Upper lobe of left lung (tissue), 4 donors: ENCODE results near the gene PDE6G.

Source experiments
- POLR2A ChIP-seq, 4 donors: fragments of 450-650 bp; IDR thresholded peaks; one replicate each; pipeline ENCODE4 v1.5.1; 2016 to 2017; ENCODE audit warnings: antibody characterized with exemption in 4 of 4, mild to moderate bottlenecking in 2 of 4
- POLR2AphosphoS5 ChIP-seq, 2 donors: sonication (generic); formaldehyde crosslinking; IDR thresholded peaks; one replicate each; pipeline ENCODE4 v1.5.1; 2017; ENCODE audit warnings: antibody characterized with exemption in 2 of 2
- TF ChIP-seq, protein P1 (sequence below), 6 experiments: fragments of 450-650 bp in 4 of 6; fragments of 200-600 bp in 2 of 6; sonication (generic) in 2 of 6; IDR thresholded peaks; one replicate each; pipeline ENCODE4 v1.5.1; 2016 to 2019; ENCODE audit warnings: antibody characterized with exemption in 6 of 6

DNA sequence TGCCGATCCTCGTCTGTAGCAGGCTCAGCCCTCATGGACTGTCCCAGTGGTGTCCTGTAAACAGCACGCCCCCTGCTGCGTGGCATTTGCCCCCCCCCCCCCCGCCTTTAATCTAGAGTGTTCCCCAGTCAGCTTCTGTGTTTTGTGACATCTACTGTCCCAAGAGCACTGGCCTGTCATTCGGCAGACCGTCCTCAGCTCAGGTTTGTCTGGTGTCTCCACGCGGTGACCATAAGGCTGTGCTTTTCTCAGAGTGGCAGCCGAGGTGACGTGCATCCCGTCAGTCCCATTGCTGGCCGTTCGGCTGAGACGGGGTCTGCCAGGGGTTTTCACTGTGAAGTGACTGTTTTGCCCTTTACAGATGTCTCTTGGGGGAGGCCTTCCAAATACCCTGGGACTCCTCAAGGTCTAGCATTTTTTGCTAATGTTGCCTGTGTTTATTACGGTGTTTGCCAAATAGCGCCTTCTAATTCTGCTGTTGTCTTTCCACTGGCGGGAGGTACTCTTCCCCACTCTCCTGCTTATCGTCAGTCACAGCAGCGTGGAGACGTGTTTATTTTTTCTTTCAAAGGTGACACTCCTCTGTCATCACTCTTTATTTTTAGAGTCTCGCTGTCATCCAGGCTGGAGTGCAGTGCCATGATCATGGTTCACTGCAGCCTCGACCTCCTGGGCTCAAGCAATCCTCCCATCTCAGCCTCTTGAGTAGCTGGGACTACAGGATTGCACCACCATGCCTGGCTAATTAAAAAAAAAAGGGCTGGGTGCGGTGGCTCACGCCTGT lies 41.1 kb upstream of the PDE6G start:
- no peak for TF ChIP-seq POLR2A (IDR thresholded peaks at IDR 0.05)
- TF ChIP-seq, protein P1, sequence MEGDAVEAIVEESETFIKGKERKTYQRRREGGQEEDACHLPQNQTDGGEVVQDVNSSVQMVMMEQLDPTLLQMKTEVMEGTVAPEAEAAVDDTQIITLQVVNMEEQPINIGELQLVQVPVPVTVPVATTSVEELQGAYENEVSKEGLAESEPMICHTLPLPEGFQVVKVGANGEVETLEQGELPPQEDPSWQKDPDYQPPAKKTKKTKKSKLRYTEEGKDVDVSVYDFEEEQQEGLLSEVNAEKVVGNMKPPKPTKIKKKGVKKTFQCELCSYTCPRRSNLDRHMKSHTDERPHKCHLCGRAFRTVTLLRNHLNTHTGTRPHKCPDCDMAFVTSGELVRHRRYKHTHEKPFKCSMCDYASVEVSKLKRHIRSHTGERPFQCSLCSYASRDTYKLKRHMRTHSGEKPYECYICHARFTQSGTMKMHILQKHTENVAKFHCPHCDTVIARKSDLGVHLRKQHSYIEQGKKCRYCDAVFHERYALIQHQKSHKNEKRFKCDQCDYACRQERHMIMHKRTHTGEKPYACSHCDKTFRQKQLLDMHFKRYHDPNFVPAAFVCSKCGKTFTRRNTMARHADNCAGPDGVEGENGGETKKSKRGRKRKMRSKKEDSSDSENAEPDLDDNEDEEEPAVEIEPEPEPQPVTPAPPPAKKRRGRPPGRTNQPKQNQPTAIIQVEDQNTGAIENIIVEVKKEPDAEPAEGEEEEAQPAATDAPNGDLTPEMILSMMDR (IDR thresholded peaks at IDR 0.05): no peak
- TF ChIP-seq POLR2AphosphoS5 (IDR thresholded peaks at IDR 0.05): no peak
